ENCODE results near the gene PPP1R15A.
"Not testable (repeated sequence)": the region's sequence is repeated elsewhere in the genome, so short reads cannot be mapped to it uniquely, and the experiment has no call there.

DNA sequence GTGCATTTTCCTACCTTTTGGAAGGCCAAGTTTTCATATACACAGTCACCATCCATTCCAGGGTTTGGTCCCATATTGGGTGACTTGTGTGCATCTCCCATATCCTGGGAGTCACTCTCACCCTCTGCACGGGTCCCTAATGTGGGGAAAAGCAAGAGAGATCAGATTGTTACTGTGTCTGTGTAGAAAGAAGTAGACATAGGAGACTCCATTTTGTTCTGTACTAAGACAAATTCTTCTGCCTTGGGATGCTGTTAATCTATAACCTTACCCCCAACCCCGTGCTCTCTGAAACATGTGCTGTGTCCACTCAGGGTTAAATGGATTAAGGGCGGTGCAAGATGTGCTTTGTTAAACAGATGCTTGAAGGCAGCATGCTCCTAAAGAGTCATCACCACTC is 17.3 kb downstream of the PPP1R15A start:
- not testable (repeated sequence) for TF ChIP-seq POLR2A, CTCF (IDR thresholded peaks at IDR 0.05)

Measured in tibial nerve (tissue), 3 donors.